ENCODE measurements around the gene FGFR3.

GRCh38 chr4:1797861-1798579 is 4.9 kb downstream of the FGFR3 start:
- TF ChIP-seq EZH2 (IDR thresholded peaks at IDR 0.05; ENCODE audit: insufficient read depth, poor library complexity, severe bottlenecking) (no peak), EZH2phosphoT487 (IDR thresholded peaks at IDR 0.05; ENCODE audit: insufficient read depth, low read depth) (no peak)
